Activated T-helper 1 cell treated with Interleukin-2 at 50 U/mL for 16 hours (primary cell): Measurements from ENCODE around the gene TMEM117.
"Not testable (repeated sequence)": the region's sequence is repeated elsewhere in the genome, so short reads cannot be mapped to it uniquely, and the experiment has no call there.

Source experiments
- DNase-seq: peaks from one replicate; pipeline ENCODE4 v3.0.0-alpha.2; 2020; ENCODE audit warnings: low read depth

The TMEM117 gene

GRCh38 chr12:44025499-44025898, 189.6 kb downstream of the TMEM117 start:
- DNase-seq: no peak

GRCh38 chr12:44026046-44026445, 190.2 kb downstream of the TMEM117 start:
- DNase-seq: no peak

DNA sequence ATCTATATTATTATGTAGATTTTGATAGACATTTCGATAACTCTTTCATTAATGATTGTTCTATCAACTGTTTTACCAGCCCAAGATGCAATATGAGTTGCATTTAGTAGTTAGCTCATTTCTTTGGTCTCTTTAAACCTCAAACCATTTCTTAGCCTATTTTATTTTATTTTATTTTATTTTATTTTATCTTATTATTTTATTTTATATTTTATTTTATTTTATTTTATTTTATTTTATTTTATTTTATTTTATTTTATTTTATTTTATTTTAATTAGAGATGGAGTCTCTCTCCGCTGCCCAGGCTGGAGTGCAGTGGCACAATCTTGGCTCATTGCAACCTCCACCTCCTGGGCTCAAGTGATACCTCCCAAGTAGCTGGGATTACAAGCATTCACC, 191.0 kb downstream of the TMEM117 start:
- not testable (repeated sequence) for DNase-seq

DNA sequence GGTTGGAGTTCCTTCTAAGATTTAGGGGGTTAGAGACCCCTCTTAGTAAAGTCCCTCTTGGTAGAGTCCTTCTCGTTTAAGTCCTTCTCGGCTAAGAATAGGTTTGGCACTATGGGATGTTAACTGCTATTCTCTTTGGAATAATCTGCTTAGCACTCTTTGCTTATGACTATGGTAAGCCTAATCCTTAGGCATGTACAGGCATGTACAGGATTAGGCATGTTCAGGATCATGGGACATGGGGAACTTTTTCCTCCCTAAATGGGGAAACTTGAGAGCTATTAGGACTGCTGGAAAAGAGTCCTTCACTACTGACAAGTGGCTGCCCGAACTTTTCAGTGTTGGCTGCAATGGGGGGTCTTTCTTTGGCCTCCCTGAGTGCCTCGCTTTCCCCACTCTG, 193.3 kb downstream of the TMEM117 start:
- DNase-seq: no peak

- DNase-seq: no peak
These were observed 195.7 kb downstream of the TMEM117 start for GRCh38 chr12:44031472-44032185.

DNA sequence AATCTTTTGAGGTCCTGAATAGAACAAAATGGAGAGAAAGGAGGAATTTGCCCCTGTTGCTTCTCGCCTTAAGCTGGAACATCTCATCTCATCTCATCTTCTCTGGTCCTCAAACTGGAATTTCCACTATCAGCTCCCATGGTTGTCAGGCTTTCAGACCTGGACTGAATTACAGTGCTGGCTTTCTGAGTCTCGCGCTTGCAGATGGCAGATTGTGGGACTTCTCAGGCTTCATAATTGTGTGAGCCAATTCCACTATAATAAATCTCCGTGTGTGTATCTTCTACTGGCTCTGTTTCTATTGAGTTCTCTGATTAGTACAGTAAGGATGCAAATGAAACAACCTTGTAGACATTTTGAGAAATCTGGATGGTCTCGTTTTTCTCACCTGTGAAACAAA, 199.0 kb downstream of the TMEM117 start:
- no peak for DNase-seq

DNA sequence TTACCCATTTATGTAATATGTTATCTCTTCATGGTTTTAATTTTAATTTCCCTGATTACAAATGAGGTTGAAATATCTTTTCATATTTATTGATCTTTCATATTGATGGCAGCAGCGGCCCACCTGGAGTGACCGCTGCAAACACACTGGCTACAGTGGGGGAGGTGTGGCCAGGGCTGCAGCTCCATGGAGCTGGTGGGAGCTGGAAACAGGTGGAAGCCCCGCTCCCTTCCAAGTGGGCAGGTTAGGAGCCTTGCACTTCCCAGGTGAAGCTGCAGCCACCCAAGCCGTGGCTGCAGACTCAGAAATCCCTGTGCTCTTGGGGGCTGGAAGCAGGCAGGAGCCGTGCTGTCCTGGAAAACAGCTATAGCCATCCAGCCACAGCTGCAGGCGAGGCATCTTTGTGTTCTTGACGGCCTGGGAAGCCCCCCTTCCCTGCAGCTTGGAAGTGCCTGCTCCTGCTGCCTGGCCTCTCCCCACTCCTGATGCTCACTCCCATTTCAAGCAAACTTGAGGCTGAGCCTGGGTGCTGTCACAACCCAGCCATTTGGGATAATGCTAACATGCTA, 201.1 kb downstream of the TMEM117 start:
- no peak for DNase-seq

DNA sequence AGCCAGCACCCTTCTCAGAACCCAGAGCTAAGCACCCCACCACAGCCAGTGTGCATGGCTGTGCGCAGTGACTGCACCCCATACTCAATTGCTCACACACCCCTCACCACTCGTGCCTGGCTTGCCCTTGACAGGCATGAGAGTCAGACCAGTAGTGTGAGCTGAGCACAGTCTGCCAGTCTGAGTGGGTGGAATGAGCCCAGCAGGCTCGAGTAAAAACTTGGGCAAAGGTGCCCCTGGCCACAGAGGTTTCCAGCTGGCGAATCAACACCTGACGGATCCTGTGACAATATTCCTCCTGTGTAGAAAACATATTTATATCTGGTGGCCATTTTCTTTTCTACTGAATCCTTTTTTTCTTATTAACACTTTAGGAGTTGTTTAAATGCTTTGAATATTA, 202.5 kb downstream of the TMEM117 start:
- DNase-seq: no peak

- not testable (repeated sequence) for DNase-seq
These were observed 208.6 kb downstream of the TMEM117 start for GRCh38 chr12:44044491-44044890.

GRCh38 chr12:44046732-44047417, 211.0 kb downstream of the TMEM117 start:
- DNase-seq: no peak

- no peak for DNase-seq
These were observed 216.7 kb downstream of the TMEM117 start for GRCh38 chr12:44052554-44052953.

GRCh38 chr12:44053549-44054127, 217.8 kb downstream of the TMEM117 start:
- DNase-seq: no peak

DNA sequence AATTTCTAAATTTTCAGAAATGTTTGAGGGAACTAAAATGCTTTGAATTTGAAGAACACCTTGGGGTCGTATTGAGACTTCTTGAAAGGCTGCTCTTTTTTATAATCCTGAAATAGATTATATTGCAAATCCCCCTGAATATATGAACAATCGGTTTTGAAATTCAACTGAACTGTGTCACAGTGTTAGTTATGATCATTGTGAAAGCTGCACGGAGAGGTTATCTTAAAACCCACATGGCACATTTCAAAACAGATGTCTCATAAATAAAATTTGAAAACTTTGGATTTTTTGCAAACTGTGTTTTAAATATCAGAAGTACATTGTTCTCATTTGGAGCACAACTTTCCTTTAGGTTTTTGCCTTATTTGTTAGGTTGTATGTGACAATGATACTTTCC, 218.4 kb downstream of the TMEM117 start:
- DNase-seq: no peak

DNA sequence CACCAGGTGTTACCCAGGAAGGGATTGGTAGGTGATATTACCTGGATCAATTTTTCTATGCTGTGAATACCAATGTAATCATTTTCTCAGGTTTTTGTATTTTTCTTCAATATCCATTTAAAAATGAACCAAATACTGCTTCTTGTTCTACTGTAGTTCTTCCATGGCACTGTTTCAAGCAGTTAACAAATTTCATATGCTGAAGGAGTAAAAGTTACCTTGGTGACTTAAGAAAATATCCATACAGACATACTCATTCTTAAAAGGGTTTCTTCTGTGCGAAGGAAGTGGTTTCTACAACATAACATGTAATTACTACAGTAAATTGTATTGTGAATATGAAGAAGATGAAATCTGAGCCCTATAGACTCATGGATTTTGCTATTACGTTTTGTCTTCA, 222.5 kb downstream of the TMEM117 start:
- no peak for DNase-seq

DNA sequence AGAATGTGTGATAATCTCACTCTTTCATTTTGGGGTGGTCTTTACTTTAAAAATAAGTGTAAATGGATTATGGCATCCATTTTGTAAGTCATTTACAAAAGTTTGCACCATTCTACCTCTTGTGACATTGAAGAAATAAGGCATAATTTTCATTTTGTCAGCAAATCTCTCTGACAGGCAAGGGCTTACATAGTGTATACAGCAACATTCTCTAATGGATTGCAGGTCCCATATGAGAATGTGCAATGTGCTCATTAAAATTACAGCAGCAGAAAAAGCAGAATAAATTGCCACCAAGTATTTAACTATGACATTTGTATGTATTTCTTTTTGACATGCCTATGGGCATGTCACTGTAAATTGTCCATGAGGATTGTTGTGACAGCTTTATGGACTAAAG, 223.6 kb downstream of the TMEM117 start:
- DNase-seq: no peak

GRCh38 chr12:44063671-44064070, 227.8 kb downstream of the TMEM117 start:
- DNase-seq: no peak

DNA sequence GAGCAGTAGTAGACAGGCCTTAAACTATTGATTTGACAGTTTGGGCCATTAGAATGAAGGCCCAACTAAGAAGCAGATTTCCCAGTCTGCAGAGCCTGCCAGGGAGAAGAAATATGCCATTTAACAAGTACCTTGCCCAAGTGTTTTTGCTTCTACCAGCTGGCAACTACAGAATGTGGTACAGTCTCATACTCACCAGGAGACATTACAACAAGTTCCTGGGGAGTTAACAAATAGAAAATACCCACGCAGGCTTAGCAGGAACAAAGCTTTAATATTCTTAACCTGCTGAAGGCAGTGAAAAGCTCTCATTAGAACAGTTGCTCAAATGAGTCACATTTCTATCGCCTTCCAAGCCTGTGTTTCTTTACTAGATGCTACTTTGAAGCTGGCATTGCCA, 241.0 kb downstream of the TMEM117 start:
- no peak for DNase-seq

DNA sequence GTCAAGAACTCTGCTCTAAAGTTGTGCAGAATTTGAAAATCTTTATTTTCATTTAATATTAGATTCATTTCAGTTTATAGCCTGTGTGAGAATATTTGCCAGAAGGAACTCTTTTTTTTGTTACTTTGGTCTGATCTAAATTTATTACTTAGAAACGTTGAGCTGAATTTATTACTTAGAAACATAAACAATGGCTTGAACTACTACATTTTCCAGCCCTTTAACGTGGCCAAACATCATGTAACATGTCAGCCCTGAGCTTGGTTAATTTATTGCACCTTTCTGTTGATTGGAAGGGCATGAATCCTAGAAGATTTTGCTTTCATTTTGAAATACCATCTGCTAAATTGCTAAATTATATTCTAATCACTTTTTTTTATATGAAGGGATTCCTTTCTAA, 241.4 kb downstream of the TMEM117 start:
- no peak for DNase-seq

- no peak for DNase-seq
These were observed 242.4 kb downstream of the TMEM117 start for GRCh38 chr12:44078273-44078672.

- DNase-seq: no peak
These were observed 252.8 kb downstream of the TMEM117 start for GRCh38 chr12:44088647-44089046.

DNA sequence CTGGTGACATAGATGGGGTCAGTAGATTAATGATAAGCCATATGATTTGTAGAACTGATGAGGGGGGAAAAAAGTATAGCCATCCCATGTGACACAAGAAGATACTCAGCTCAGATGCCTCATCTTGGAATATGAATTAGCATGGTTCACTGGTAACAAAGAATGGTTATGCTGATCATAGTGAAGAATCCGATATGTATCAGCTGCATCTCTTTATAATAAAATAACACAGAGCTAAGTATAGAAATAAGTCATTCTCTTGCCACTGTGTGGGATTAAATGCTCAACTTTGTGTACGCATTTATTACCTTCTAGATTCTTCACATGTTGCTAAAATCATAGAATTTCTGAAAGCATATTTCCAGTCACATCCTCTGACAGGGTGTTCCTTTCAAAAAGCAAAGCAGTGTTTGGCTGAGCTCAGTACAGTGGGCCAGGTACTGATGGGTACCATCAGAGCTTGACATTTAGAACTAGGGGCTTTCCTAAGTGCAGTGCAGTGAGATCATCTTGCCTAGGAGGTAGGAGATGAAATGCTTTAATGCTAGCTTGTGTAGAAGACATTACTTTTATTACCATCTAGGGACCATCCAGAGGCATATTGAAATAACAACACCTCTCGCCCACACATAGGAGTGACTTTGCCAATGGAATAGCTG, 256.2 kb downstream of the TMEM117 start:
- DNase-seq: no peak

DNA sequence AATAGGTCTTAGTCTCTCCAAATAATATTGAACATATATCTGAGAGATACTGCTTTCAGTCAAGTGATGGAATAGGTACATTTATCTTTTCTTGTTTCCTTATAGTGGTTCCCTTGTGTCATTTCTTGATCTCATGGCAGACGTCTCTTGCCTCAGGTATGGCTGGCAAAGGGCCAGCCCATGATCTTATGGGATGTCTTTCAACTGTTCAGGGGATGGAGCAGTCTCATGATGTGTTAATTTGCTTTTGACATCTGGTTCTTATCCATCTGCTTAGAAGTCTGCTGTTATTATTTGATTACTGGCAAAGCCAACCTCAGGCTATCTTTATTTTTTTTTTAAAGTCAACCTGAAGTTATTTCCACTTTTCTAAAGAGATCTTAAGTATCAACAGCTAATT, 262.9 kb downstream of the TMEM117 start:
- no peak for DNase-seq

GRCh38 chr12:44099486-44099885, 263.6 kb downstream of the TMEM117 start:
- no peak for DNase-seq
